GM21723 (cell line): ENCODE results near the gene PIGU.

Source experiments
- ATAC-seq: cut with Tn5 transposase; IDR thresholded peaks from one replicate; pipeline ENCODE4 v1.9.1; 2021; ENCODE audit warnings: mild to moderate bottlenecking, moderate library complexity; ENCODE audit not compliant: unreplicated experiment

PIGU gene

DNA sequence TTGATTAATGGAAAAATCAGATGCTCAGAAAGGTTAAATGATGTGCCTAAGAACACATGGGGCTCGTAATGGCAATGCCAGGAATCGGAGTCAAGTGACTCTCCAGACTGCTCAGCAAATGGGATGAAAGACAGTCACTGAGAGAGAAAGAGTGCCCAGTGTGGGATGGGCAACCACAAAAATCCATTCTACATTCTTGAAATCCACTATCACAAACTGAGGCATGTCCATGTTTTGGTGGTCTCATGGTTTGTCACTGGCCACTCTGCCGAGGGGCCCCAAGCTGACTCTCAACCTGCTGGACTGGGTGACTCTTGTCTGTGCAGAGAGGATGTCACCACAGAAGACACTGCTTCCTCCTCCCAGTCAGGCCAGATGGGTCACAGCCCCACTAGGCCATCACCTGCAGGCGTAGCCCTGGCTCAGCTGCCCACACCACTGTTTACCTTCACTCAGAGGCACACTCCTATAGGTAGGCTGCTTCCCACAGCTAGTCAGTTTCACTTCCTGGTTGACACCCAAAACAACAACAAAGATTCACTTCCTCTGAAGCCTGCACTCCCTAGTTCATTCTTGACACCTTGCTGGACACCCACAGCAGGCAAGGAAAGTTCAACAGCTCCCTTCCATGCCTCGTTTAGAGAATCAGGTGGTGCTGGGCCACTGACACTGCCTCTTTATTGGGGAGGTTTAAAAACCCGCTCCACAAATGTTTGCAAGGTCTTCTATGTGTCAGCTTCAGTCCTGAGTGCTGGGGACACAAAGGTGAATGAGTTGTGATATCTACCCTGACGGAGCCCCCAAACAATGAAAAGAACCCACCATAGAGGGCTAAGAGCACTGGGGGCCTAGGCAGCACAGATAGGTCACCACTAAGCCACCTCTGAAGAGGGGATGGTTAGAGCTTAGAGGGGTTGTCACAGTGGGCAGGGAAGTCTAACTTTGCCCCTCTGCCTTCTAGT lies 96.6 kb downstream of the PIGU start:
- peak; percentile 77 for ATAC-seq

DNA sequence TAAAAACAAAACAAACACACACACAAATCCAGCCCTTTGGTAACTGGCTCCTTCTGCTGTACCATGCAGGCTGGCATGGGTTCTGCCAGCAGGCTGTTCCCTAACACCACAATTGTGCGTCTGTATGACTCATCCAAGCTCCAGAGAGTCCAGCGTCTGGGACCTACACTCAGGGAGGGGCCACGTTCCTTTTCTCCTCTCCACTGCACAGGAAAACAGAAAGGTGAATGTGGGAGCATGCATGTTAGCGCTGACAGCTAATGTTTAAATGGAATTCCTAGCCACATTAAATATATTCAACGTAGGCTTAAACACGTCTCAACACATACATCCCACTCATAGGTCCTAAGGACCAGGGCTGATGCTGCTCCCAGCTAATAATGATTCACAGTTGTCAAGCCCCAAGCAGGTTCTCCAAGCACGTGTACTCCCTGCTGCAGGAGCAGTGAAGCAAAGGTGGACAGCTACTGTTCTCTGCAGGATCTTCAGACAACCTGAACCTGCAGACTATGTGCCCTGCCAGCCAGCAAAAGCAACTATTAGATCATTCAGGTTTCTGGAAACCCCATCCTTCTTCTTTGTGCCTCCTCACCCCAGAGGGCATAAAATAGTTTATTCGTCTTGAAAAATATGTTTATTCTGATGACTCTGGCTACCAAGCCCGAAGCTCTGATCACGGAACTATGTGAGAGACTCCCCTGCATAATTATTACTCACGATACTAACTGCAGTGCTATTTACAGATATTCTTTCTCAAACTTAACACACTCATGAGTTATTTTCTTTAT lies 97.5 kb downstream of the PIGU start:
- no peak for ATAC-seq

DNA sequence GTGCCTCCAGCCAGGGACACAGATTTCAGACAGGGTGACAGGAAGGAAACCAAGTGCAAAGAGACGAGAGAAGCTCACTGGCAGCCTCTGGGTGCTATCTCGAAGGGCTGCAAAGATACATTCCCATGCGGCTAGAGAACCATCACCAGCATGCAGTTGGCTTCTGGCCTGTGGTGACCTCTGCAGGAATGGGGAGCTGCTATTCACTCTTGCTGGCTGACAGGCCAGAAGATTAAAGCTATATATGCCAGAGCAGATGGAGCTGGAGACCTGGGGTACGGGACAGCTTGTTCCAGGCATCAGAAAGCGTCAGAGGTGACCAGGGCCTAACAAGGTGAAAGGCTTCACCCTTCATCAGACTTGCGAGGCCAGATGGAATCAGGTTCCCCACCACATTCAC lies 98.4 kb downstream of the PIGU start:
- ATAC-seq, result no peak

DNA sequence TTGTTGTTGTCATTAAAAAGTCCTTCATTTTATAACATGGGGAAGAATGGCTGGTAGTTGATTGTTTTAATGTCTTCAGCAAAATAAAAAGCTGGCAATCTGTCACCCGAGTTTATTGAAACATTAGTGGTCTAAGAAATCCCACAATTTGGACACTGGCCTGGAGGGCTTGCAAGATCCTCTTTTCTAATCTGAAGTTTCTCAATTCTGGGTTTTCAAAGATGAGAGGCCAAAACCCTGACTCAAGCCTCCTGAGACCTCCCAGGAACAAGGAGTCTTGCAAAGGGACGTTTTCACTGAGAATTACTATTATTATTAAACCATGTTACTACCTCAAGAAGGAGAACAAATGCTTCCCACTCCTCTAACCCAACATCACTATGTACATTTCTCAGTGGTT lies 98.9 kb downstream of the PIGU start:
- no peak for ATAC-seq

- ATAC-seq, result no peak
These were observed 99.8 kb downstream of the PIGU start for GRCh38 chr20:34577061-34577460.

DNA sequence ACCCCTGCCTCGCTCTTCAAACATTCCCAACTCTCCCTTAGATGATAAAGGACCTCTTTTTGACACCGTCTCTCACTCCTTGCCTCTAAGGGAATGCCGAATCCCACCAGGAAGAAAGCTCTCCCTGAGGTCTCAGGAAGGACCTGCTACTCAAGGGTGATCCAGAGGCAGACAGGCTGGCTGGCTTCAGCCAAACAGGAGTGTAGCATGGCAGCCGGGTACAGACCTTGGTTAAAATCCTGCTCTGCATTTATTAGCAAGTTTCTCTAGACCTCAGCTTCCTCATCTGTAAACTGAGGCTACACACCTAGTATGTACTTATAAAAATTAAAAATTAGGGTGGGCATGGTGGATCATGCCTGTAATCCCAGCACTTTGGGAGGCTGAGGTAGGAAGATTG lies 101.1 kb downstream of the PIGU start:
- ATAC-seq, result no peak

GRCh38 chr20:34575271-34575670 lies 101.6 kb downstream of the PIGU start:
- no peak for ATAC-seq

- ATAC-seq, result no peak
These were observed 102.0 kb downstream of the PIGU start for GRCh38 chr20:34574861-34575260.

DNA sequence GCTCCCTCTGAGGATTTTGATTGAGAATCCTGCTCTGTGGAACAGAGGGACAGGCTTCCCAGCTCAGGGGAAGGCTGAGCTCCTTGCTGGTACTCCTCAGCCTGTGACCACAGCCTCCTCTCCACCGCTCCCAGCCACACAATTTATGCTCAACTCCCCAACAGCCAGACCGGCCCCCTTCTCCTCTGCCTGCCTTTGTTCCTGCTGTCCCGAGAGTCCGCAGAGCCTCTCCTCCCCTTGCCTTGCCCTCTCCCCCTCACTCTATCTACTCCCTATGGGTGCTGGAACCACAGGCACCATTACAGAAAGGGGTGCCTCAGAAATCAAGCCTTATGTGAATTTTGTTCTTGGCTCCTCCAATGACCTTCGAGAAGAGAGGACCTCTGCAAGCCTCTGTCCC lies 102.5 kb downstream of the PIGU start:
- ATAC-seq, result no peak

GRCh38 chr20:34573541-34574300 lies 103.2 kb downstream of the PIGU start:
- no peak for ATAC-seq

GRCh38 chr20:34571753-34572152 lies 105.1 kb downstream of the PIGU start:
- no peak for ATAC-seq

- ATAC-seq, result no peak
These were observed 106.0 kb downstream of the PIGU start for GRCh38 chr20:34570859-34571306.

DNA sequence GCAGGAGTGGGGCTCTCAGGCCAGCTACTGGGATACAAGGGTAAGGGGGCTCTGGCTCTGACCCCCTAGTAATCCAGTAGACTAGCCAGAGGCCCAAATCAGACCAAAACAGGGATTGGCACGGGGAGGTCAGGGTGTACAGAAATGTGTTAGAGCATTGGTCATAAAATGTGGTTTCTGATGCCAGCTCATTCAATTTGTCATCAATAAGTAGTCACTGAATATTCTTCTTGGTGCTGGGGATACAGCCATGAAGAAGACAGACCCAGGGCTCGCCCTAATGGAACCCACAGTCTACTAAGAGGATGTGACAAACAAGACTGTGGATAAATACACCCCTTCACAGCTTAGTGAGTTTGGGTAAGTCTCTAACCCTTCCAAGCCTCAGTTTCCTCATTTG lies 107.3 kb downstream of the PIGU start:
- no peak for ATAC-seq

- ATAC-seq, result no peak
These were observed 108.7 kb downstream of the PIGU start for GRCh38 chr20:34567892-34568865.

DNA sequence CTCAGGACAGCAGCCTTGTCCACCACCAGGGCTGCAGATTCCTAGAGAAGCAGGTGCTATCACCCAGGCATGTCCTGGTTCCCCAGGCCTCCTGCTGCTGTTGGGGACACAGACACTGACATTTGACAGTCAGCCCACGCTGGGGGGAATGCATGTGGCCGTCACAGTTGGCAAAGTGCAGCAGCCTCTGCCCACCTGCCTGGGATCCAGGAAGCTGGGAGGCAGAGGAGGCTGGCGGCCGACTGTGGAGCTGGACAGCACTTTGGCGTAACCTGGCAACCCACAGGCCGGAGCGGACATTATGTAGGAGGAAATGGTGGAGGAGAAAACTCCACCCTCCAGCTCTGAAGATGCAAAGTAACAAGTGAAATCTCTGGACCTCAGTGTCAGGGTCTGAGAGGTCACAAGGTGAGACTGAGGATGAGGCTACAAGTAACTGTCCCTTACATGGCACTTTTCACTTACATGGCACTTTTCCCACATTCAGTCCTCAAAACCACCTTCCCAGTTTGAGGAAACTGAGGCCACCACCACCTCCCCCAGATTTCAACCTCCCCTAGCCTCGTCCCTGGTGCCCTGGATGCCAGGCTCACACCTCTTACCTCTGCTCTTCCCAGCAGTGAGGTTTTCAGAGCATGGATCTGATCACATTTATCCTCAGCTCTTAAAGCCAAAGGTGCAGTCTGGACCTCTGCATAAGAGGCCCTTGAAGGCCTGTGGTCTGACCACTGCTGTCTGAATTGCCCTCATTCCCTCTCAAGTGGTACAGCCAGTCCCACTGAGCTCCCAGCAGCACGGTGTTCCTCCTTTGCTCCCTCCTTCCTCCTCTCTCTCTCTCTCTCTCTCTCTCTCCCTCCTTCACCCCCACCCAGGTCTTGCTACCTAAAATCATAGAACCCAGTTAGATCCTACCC lies 109.7 kb downstream of the PIGU start:
- no peak for ATAC-seq

GRCh38 chr20:34564833-34565232 lies 112.1 kb downstream of the PIGU start:
- ATAC-seq, result no peak

DNA sequence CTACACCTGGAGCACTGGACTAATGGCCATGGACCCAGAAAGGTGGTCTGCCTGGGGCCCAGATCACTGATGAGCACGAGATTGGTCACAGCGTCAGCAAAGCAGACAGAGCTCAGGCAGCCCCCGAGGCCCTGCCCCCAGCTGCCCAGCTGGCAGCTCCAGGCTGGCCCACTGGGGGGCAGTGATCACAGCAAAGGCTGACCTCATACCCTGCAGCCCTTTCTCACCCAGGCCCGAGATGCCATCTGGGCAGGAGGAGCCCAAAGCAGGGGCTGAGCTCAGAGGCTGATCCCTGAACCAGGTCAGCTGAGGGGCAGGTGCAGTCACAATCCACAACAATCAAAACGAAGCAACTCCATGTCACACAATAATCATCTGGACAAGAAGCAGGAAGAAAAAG lies 114.3 kb downstream of the PIGU start:
- ATAC-seq, result no peak

- no peak for ATAC-seq
These were observed 115.2 kb downstream of the PIGU start for GRCh38 chr20:34561661-34562060.

DNA sequence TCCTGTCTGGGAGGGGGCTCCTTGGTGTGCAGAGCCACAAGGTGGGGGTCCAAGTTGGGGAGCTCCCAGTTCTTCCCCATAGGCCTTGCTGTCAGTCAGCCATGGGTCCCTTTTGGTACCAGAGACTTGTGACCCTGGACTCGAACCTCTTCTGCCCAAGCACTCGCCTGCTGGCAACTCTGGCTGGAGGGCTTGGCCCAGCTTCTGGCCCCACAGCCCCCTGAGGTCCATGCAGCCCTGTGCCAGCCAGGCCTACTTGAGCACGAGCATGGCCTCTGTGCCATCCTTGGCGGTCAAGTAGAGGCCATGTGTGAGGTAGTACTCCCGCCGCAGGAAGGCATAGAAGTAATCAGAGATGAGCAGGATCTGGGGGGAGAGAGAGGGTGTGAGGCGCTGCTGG lies 116.3 kb downstream of the PIGU start:
- no peak for ATAC-seq
